GM12878 (cell line): ENCODE measurements around the gene FNDC3B. TPM values are rescaled to one million over a fixed set of nuclear protein-coding genes. Genes with fewer than 3 reads are reported as not detected.

Source experiments
- ATAC-seq: fragments of 200-7000 bp; cut with Tn5 transposase; 3 replicates; pipeline ENCODE4 v1.9.1; 2020; ENCODE audit warnings: mild to moderate bottlenecking, moderate library complexity
- BruUV-seq: library from RNA; stranded (reverse); fragments of 400-500 nt; replicated peaks from 2 replicates; lab custom pipeline; 2021; lab: Mats Ljungman, UMichigan
- CTCF ChIA-PET: fragments of 300-600 bp; sonication (Branson Sonifier 250); formaldehyde crosslinking; extraction: SDS; loops from one replicate; lab custom pipeline; 2021; ENCODE audit warnings: inconsistent platforms; lab: Yijun Ruan, JAX
- POLR2A ChIA-PET: fragments of 350-600 bp; formaldehyde crosslinking; extraction: SDS; loops from one replicate; lab custom pipeline; 2021; ENCODE audit warnings: inconsistent platforms; lab: Charles Lee
- RAD21 ChIA-PET: fragments of 300-600 bp; sonication (Branson Sonifier 250); formaldehyde crosslinking; loops from one replicate; lab custom pipeline; 2023; ENCODE audit warnings: antibody characterized with exemption; ENCODE audit not compliant: unreplicated experiment; lab: Charles Lee
- SMC1A ChIA-PET: fragments of 300-600 bp; sonication (Branson Sonifier 250); formaldehyde crosslinking; loops from one replicate; lab custom pipeline; 2023; ENCODE audit not compliant: unreplicated experiment, uncharacterized antibody; lab: Charles Lee
- DNase-seq: peaks from one replicate; pipeline ENCODE4 v3.0.0-alpha.2; 2011; ENCODE audit warnings: low read depth, low spot score
- FAIRE-seq: peaks from 3 replicates; lab custom pipeline; 2011; peaks lifted over from hg19 to GRCh38; lab: Jason Lieb, UNC
- H2AFZ ChIP-seq: 2 replicates; pipeline ENCODE4 v1.6.0; 2011; ENCODE audit warnings: low read depth, low read length, control low read depth; ENCODE audit not compliant: control insufficient read depth
- H3K27ac ChIP-seq: 2 replicates; pipeline ENCODE4 v1.5.1; 2011; ENCODE audit warnings: control low read depth; ENCODE audit not compliant: control insufficient read depth, insufficient read depth
- H3K27me3 ChIP-seq, 2 experiments: replicated peaks in 1 of 2; 2 replicates each; pipeline versions ENCODE4 v1.6.0 to v1.6.1; 2011; ENCODE audit warnings: low read length in 1 of 2; ENCODE audit not compliant: control insufficient read depth in 2 of 2, insufficient read depth in 2 of 2
- H3K36me3 ChIP-seq, 2 experiments: 2 replicates each; pipeline ENCODE4 v1.5.1; 2011; ENCODE audit warnings: low read length in 1 of 2; ENCODE audit not compliant: control insufficient read depth in 2 of 2, insufficient read depth in 2 of 2
- H3K4me1 ChIP-seq: 2 replicates; pipeline ENCODE4 v1.6.1; 2011; ENCODE audit warnings: mild to moderate bottlenecking, low read length, moderate library complexity, mixed read lengths; ENCODE audit not compliant: control insufficient read depth, insufficient read depth
- H3K4me2 ChIP-seq: 2 replicates; pipeline ENCODE4 v1.6.0; 2011; ENCODE audit warnings: control low read depth; ENCODE audit not compliant: control insufficient read depth, insufficient read depth
- H3K4me3 ChIP-seq: fragments of 200-600 bp; sonication (generic); 2 replicates; pipeline ENCODE4 v1.5.1; 2016
- H3K79me2 ChIP-seq: 2 replicates; pipeline ENCODE4 v1.6.0; 2011; ENCODE audit warnings: low read length; ENCODE audit not compliant: control insufficient read depth, insufficient read depth
- H3K9ac ChIP-seq: 2 replicates; pipeline ENCODE4 v1.8.0; 2011; ENCODE audit warnings: low read length, control low read depth, mixed read lengths; ENCODE audit not compliant: control insufficient read depth, insufficient read depth
- H3K9me3 ChIP-seq: replicated peaks from 3 replicates; pipeline ENCODE4 v1.5.1; 2011; ENCODE audit warnings: mild to moderate bottlenecking, low read length; ENCODE audit not compliant: control insufficient read depth, insufficient read depth
- H4K20me1 ChIP-seq: 2 replicates; pipeline ENCODE4 v1.6.0; 2011; ENCODE audit not compliant: control insufficient read depth, insufficient read depth
- BRCA1 ChIP-seq: IDR thresholded peaks from 2 replicates; pipeline ENCODE4 v1.6.1; 2011; ENCODE audit warnings: low read depth, low read length, improper control_type of control experiment
- CBX5 ChIP-seq: sonication (generic); IDR thresholded peaks from 2 replicates; pipeline ENCODE4 v1.6.1; 2016; ENCODE audit warnings: low read depth, moderate library complexity, mild to moderate bottlenecking, inconsistent platforms
- E2F4 ChIP-seq: IDR thresholded peaks from 2 replicates; pipeline ENCODE4 v1.6.1; 2012; ENCODE audit warnings: low read depth, low read length, improper control_type of control experiment
- HDAC6 ChIP-seq: fragments of 200-600 bp; sonication (generic); IDR thresholded peaks from one replicate; pipeline ENCODE4 v1.8.0; 2017; ENCODE audit warnings: antibody characterized with exemption; ENCODE audit not compliant: unreplicated experiment
- IKZF1 ChIP-seq: fragments of 450-650 bp; conservative IDR thresholded peaks from 2 replicates; pipeline ENCODE4 v1.6.1; 2017; ENCODE audit warnings: antibody characterized with exemption, mild to moderate bottlenecking
- IKZF2 ChIP-seq, 2 experiments: fragments of 450-650 bp; IDR thresholded peaks; 2 replicates each; pipeline ENCODE4 v1.6.1; 2017; ENCODE audit warnings: mild to moderate bottlenecking in 2 of 2, moderate library complexity in 2 of 2
- JUND ChIP-seq: IDR thresholded peaks from 2 replicates; pipeline ENCODE4 v1.6.1; 2012; ENCODE audit warnings: low read depth, mild to moderate bottlenecking, low read length, improper control_type of control experiment, moderate library complexity
- KLF5 ChIP-seq: fragments of 450-650 bp; IDR thresholded peaks from 2 replicates; pipeline ENCODE4 v1.6.1; 2014; ENCODE audit warnings: mild to moderate bottlenecking; ENCODE audit not compliant: partially characterized antibody
- MXI1 ChIP-seq: fragments of 150-350 bp; IDR thresholded peaks from 2 replicates; pipeline ENCODE4 v1.6.1; 2011; ENCODE audit warnings: low read depth, mild to moderate bottlenecking, inconsistent platforms, low read length, improper control_type of control experiment
- POLR2A ChIP-seq: IDR thresholded peaks from 2 replicates; pipeline ENCODE4 v1.6.1; 2011; ENCODE audit warnings: low read depth, mild to moderate bottlenecking, low read length
- SMARCA5 ChIP-seq: fragments of 450-650 bp; IDR thresholded peaks from 2 replicates; pipeline ENCODE4 v1.6.1; 2017; ENCODE audit warnings: mild to moderate bottlenecking
- SRF ChIP-seq, 2 experiments: IDR thresholded peaks; 2 replicates each; pipeline ENCODE4 v1.6.1; 2011; ENCODE audit warnings: low read depth in 2 of 2, low read length in 2 of 2, mild to moderate bottlenecking in 1 of 2, moderate library complexity in 1 of 2
- TCF12 ChIP-seq: IDR thresholded peaks from 2 replicates; pipeline ENCODE4 v1.6.1; 2011; ENCODE audit warnings: low read depth, mild to moderate bottlenecking, low read length
- USF1 ChIP-seq: IDR thresholded peaks from 2 replicates; pipeline ENCODE4 v1.6.1; 2011; ENCODE audit warnings: borderline replicate concordance, low read depth, mild to moderate bottlenecking, moderate library complexity, mixed read lengths, low read length; ENCODE audit not compliant: insufficient read depth; ENCODE audit errors: extremely low read length
- ZNF592 ChIP-seq: fragments of 450-650 bp; IDR thresholded peaks from 2 replicates; pipeline ENCODE4 v1.6.1; 2017; ENCODE audit warnings: mild to moderate bottlenecking, moderate library complexity
- WGBS: methylation state at CpG from one replicate; pipeline ENCODE4 v1.1.6; 2016; ENCODE audit warnings: low lambda C conversion rate; ENCODE audit not compliant: insufficient replicate concordance, insufficient coverage; ENCODE audit errors: missing lambda C conversion rate; 5-methylcytosine and 5-hydroxymethylcytosine counted together
- in situ Hi-C: fragments of 300-500 bp; cut with MboI; formaldehyde crosslinking; loops from 9 replicates; pipeline ENCODE4 v1.14.3; 2018; ENCODE audit warnings: mixed read lengths
- intact Hi-C: fragments of 100-400 bp; cut with micrococcal nuclease; formaldehyde crosslinking; loops from one replicate; pipeline ENCODE4 v1.14.2; 2022; ENCODE audit not compliant: unreplicated experiment
- polyA plus RNA-seq, 11 experiments: library from polyadenylated mRNA; depleted of rRNA in 4 of 11; unstranded in 6 of 11; stranded (reverse) in 5 of 11; fragments of >200 nt; fragmentation: Nextera tagmentation in 4 of 11; fragmentation: Illumina TruSeq in 1 of 11; extraction: Ambion mirVana in 4 of 11; extraction: Trizol in 1 of 11; gene quantifications; 1 replicate in 1 of 11; 2 replicates in 10 of 11; pipeline versions ENCODE4 v1.2.1 to v1.2.3, GENCODE V29; 2011 to 2016; ENCODE audit warnings: inconsistent platforms in 2 of 11, missing spikeins in 2 of 11, low read depth in 1 of 11
- total RNA-seq, 4 experiments: library from RNA; depleted of rRNA in 3 of 4; stranded (reverse); fragments of >200 nt in 3 of 4; fragmentation: Illumina TruSeq in 1 of 4; extraction: Trizol in 1 of 4; gene quantifications; 2 replicates each; pipeline versions ENCODE4 v1.2.1 to v1.2.3, GENCODE V29; 2013 to 2021
- TF ChIP-seq, protein P1 (sequence below): IDR thresholded peaks from 2 replicates; pipeline ENCODE4 v1.6.1; 2011; ENCODE audit warnings: borderline replicate concordance, low read depth, mild to moderate bottlenecking, moderate library complexity, low read length; ENCODE audit not compliant: insufficient read depth, poor library complexity, severe bottlenecking

Gene FNDC3B
- total and polyA plus RNA-seq, 10 of the 15 experiments (the other 5 are each of a cell fraction or from before 2014, with no cell fraction given), result 7.9 to 35.0 (median 18.5) TPM

GRCh38 chr3:172153335-172153861, 114.0 kb downstream of the FNDC3B start:
- RAD21 ChIA-PET, result interaction anchor here (1.4 to 4.3 kb wide), 5 partner anchors 14 to 46 kb away, joined by 4 to 46 read pairs (median 6); no protein-coding TSS in a partner anchor
- peaks cover 64% of the 10 kb centered on the region for H3K79me2 ChIP-seq
- in situ Hi-C loops (no loop called here), intact Hi-C loops (no loop called here)
- peak overlapping the region; percentile 22; the same call in 1 of the 2 replicates for H3K4me3 ChIP-seq
- no TSS peak for BruUV-seq
- H3K4me1 ChIP-seq, result peaks cover 25% of the 10 kb centered on the region
- peak; percentile 72 for ATAC-seq
- DNase-seq, result no peak
- WGBS, result 83% methylated on average over 8 of the region's 8 CpGs
- CTCF ChIA-PET, result interaction anchor here (0.9 to 1.9 kb wide), 4 partner anchors 13 to 179 kb away, joined by 3 to 7 read pairs (median 3); no protein-coding TSS in a partner anchor
- peak overlapping the region; percentile 8; the same call in 1 of the 2 replicates for H2AFZ ChIP-seq
- no peaks in the 10 kb centered on the region for H3K27me3 ChIP-seq
- peak overlapping the region; percentile 71 for H3K4me2 ChIP-seq
- H3K36me3 ChIP-seq, result no peaks in the 10 kb centered on the region; a peak in 1 of 4 replicates
- no peaks in the 10 kb centered on the region; the same call in 1 of the 2 replicates for H4K20me1 ChIP-seq
- SMC1A ChIA-PET, result interaction anchor here (1.0 to 23.1 kb wide), 8 partner anchors 16 to 187 kb away, joined by 3 to 441 read pairs (median 6); no protein-coding TSS in a partner anchor
- no peak for FAIRE-seq
- H3K9ac ChIP-seq, result peak overlapping the region; percentile 65
- H3K9me3 ChIP-seq, result no peaks in the 10 kb centered on the region; the same call in 1 of the 3 replicates
- H3K27ac ChIP-seq, result peak overlapping the region; percentile 78
- POLR2A ChIA-PET, result interaction anchor here (0.7 to 6.8 kb wide), 5 partner anchors 8 to 25 kb away, joined by 3 to 54 read pairs (median 6); no protein-coding TSS in a partner anchor
- TF ChIP-seq SRF (IDR thresholded peaks at IDR 0.05; ENCODE audit: low read depth in 2 of 2, low read length in 2 of 2) (no peak), BRCA1 (no peak), MXI1 (no peak), JUND (no peak), E2F4 (no peak), POLR2A (no peak; the same call in 1 of the 2 replicates), KLF5 (no peak), TCF12 (0 out of 2 replicates have a peak, but pooled peaks have one; percentile 15), SMARCA5 (no peak), ZNF592 (no peak), IKZF1 (0 out of 2 replicates have a peak, but pooled peaks have one; percentile 36), CBX5 (no peak), USF1 (no peak), HDAC6 (no peak), IKZF2 (IDR thresholded peaks at IDR 0.05) (peak; percentile 39 to 61; a peak in 3 of 4 replicates)
- TF ChIP-seq, protein P1, sequence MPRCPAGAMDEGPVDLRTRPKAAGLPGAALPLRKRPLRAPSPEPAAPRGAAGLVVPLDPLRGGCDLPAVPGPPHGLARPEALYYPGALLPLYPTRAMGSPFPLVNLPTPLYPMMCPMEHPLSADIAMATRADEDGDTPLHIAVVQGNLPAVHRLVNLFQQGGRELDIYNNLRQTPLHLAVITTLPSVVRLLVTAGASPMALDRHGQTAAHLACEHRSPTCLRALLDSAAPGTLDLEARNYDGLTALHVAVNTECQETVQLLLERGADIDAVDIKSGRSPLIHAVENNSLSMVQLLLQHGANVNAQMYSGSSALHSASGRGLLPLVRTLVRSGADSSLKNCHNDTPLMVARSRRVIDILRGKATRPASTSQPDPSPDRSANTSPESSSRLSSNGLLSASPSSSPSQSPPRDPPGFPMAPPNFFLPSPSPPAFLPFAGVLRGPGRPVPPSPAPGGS, result no peak
